ENCODE measurements around the gene KCNK7.

The KCNK7 gene

DNA sequence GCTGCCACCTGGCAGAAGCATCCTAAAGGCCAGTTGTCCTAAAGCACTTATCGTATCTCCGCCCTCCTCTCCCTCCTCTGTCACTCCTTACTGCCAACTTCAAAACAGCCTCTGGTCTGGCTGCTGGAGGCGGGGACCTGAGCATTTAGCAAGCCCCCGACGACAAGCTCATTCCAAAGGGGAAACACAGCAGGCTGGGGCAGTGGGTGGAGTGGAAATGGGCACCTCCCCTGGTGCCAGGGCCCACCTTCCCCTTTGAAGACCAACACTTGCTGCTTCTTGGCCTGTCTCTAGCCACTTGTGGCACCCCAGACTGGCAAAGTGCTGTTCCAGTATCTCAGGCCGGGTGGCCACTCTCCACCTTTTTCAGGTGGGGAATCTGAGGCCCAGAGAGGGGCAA, 14.8 kb upstream of the KCNK7 start:
- DNase-seq: no peak

- no peak for DNase-seq
Measured at GRCh38 chr11:65609665-65610064, 14.1 kb upstream of the KCNK7 start.

- no peak for DNase-seq
Measured at GRCh38 chr11:65609229-65609628, 13.6 kb upstream of the KCNK7 start.

DNA sequence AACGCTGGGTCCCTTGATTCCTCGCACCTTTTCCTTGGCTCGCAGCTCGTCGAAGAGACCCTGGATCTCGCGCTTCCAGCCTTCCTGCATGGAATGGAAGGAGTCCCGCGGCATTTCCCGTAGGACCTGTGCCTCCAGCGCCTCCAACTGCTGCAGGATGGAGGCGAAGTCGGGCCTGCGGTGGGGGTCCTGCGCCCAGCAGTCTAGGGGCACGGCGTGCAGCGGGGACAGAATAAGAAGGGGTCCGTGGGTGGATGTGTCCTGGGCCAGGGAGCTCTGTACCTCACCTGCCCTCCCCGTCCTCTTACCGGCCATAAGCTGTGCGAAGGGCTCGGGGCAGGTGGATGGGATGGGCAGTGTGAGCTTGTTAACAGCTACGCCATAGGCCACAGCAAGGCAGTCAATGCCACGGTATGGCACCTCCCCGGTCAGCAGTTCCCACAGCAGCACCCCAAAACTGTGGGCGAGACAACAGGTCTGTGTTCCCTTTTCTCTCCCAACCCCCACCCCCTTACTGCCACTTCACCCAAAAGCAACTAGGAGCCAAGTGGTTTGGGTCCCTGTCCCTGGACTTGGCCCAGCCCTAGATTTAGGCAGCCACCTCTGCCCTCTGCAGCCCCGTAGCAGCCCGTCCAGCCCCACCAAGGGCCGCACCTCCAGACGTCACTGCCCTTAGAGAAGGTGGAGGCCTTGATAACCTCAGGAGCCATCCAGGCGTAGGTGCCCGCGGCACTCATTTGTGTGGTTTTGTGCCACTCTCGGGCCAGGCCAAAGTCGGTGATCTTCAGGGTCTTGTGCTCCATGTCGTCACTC, 12.2 kb upstream of the KCNK7 start:
- no peak for DNase-seq

DNA sequence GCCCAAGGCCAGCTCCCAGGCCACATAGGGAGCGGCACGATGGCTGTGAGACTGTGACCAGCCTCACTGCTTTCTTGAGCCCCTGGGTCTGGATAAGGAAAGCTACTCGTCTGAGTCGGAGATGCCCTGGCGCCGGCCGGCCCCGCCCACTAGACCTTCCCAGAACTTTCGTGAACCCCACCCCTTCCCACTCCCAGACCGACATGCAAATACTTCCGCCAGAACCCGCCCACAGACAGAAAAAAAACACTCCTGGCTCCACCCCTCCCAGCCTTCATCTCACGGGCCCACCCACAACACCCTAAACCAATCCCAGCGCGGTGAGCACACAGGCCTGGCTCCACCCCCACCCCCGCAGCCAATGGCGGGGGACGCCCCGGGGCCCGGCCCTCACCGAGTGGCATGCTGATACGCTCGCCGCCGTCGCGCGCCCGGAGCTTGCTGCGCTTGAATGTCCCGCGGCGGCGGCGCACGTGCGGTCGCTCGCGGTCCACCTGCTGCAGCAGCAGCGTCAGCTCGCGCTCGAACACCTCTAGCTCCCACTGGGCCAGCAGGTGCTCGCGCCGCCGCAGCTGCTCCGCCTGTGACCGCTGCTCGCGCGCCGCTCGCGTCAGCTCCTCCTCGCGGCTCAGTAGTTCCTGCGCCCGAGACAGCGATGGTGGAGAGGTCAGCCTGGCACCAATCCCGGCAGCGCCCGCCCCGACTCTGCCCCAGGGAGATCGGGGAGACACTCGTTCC, 11.4 kb upstream of the KCNK7 start:
- DNase-seq: no peak

- no peak for DNase-seq
Measured at GRCh38 chr11:65604258-65604657, 8.7 kb upstream of the KCNK7 start.

- DNase-seq: no peak
Measured at GRCh38 chr11:65599955-65600246, 4.3 kb upstream of the KCNK7 start.

- no peak for DNase-seq
Measured at GRCh38 chr11:65599216-65599954, 3.8 kb upstream of the KCNK7 start.

DNA sequence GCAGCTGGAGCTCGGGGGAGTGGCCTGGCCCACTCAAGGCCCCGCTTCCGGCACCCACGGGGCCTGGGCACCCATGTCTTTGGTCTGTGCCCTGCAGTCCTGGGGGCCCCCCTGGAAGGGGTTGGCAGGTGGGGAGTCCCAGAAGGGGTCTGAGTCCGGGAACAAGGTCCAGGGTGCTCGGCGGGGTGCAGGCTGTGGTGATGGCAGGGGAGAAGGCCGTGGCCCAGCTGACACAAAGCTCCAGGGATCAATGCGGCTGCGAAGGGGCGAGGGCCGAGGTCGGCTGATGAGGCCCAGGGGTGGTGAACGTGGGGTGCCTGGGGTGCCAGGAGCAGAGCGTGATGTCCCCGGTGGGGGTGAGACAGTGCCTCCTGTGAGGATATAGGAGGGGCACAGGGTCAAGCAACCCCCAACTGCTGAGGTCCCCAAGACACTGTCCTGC, 2.7 kb upstream of the KCNK7 start:
- no peak for DNase-seq

- DNase-seq: no peak
Measured at GRCh38 chr11:65596520-65596919, 920 bp upstream of the KCNK7 start.

- no peak for DNase-seq
Measured at GRCh38 chr11:65595131-65595530, 469 bp downstream of the KCNK7 start.

- peak; percentile 32 to 37 for DNase-seq
Measured at GRCh38 chr11:65593518-65594414, 1.8 kb downstream of the KCNK7 start.

DNA sequence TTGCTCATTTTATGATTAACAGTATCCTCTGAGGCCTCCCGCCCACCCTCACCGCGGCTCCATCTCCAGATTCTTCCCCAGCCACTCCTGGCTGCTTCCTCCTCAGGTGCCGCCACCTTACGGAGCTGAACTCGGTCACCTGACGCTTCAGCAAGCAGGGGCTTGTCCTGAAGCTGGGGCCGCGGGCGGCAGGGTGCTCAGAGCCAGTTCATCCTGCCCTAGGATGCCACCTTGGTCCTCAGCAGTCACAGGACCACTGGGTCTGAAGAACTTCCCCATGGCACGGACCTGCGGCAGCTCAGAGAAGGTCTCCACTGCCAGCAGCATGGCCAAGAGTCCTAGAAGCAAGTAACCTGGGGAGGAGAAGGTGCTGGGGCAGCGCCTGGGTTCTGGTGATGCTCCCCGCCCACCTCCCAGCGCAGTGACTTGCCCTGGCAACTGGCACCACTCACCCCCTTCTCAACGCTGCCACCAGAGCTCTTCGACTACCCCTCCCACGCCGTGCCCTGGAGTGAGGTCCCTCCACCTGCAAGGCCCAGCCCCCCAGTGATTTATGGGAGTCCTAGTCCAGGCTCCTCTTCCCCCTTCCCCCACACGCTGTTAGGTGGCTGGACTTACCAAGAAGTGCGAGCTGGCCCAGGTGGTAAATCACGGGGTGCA, 2.6 kb downstream of the KCNK7 start:
- no peak for DNase-seq

GRCh38 chr11:65591939-65592857, 3.4 kb downstream of the KCNK7 start:
- DNase-seq: no peak

DNA sequence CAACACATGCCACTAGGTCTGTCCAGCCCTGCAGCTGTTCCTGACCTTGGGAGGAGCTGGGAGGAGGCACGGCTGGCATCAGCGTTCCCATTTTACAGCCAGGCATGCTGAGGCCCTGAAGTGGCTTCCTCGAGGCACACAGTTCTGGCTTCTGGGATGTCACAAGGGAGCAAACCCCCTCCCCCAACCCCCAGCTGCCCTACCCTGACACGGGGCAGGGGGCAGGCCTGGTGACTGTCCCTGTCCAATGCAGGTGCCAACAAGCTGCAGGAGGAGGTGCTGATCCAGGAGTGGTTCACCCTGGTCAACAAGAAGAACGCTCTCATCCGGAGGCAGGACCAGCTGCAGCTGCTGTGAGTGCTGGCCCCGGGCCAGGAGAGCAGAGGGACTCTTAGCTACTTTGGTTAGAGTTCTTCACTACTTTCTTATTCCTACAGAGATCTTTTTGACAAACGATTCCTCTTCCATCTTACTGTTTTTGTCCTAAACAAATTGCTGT, 5.3 kb downstream of the KCNK7 start:
- no peak for DNase-seq

- no peak for DNase-seq
Measured at GRCh38 chr11:65589444-65590239, 6.0 kb downstream of the KCNK7 start.

DNA sequence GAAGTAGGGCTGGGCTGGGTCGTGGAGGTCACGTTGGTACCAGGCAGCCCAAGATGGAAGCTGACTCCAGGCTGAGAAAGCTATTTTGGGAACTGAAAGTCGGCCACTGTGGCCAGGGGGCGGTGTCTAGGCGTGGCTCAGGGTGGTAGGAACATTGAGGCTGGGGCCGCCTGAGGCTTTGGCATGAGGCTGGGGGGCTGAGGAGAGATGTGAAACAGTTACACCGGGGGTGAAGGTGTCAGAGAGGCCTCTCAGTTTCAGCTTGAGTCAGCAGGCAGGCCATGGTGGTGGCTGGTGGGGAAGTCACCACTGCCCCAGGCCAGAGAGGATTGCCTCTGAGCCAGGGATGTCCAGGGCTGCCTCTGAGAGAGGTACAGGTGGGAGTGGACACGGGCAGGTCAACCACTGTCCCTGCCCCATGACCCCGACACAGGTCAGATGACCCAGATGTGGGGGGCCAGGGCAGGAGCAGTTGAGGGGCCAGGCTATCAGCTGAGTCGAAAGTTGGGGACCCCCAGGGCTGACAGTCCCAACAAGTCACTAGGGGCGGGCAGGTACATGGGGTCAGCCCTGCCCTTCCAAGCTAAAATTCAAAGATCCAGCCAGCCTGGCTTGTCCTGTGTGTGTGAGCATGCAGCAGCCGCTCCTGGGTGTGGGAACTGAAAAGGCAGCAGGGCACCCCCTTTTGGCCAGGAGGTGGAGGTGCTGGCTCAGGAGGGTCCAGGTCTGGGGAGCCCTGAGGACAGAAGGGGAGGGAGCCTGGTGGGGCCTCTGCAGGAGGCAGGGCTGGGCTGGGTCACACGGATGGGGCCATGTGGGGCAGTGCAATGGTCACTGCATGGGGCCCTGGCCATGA, 7.2 kb downstream of the KCNK7 start:
- DNase-seq: peak; percentile 69 to 71

GRCh38 chr11:65586676-65587075, 8.9 kb downstream of the KCNK7 start:
- no peak for DNase-seq

GRCh38 chr11:65586247-65586630, 9.4 kb downstream of the KCNK7 start:
- DNase-seq: no peak
